ENCODE results near the gene DYSF.

The DYSF gene

DNA sequence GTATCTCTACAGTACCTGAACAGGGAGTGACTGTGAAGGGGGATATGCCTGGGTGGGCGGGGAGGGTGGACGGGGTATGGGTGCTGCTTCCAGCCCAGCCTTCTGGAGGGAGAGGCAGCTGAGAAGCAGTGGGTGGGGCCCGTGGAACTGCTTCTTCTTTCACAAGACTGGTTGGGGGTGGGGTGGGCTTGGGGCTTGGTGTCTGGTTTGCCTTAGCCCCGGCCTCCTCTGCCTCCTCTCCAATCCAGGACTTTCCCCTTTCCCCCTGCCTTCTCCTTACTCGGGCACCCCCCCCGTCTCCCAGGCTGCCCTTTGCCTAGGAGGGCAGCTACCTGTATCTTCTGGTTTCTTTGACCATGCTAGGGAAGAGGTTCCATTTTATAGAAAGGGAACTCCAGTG lies 233.4 kb downstream of the DYSF start:
- TF ChIP-seq, protein P1, sequence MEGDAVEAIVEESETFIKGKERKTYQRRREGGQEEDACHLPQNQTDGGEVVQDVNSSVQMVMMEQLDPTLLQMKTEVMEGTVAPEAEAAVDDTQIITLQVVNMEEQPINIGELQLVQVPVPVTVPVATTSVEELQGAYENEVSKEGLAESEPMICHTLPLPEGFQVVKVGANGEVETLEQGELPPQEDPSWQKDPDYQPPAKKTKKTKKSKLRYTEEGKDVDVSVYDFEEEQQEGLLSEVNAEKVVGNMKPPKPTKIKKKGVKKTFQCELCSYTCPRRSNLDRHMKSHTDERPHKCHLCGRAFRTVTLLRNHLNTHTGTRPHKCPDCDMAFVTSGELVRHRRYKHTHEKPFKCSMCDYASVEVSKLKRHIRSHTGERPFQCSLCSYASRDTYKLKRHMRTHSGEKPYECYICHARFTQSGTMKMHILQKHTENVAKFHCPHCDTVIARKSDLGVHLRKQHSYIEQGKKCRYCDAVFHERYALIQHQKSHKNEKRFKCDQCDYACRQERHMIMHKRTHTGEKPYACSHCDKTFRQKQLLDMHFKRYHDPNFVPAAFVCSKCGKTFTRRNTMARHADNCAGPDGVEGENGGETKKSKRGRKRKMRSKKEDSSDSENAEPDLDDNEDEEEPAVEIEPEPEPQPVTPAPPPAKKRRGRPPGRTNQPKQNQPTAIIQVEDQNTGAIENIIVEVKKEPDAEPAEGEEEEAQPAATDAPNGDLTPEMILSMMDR (IDR thresholded peaks at IDR 0.05; ENCODE audit: borderline replicate concordance, control extremely low read depth, extremely low read depth, insufficient read depth, missing control alignments) = no peak
- no peak for DNase-seq (ENCODE audit: low spot score)
- in situ Hi-C loops (cut with MboI; ENCODE audit: low sequenced_read_pairs, unreplicated experiment) = no loop called here

DNA sequence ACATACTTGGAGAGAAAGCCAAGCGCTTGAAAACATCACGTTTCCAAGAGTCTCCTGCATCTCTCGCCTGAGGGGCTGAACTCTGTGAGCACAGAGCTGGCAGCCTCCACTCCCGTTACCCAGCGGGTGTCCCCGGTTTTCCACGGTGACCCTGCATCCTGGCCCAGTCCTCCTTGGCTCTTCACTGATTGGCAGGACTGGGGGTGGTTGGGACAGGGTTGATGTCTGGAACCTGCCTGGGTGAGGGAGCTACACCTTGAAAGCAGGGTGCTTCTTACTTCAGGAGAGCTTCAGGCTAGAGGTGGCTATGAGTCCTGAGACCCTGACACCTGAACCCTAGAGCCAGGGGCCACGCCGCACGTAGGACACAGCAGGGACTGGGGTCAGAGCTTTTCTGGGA lies 234.1 kb downstream of the DYSF start:
- TF ChIP-seq, protein P1 (IDR thresholded peaks at IDR 0.05; ENCODE audit: borderline replicate concordance, control extremely low read depth, extremely low read depth, insufficient read depth, missing control alignments) = no peak
- DNase-seq (ENCODE audit: low spot score) = no peak
- in situ Hi-C loops (cut with MboI; ENCODE audit: low sequenced_read_pairs, unreplicated experiment) = no loop called here

DNA sequence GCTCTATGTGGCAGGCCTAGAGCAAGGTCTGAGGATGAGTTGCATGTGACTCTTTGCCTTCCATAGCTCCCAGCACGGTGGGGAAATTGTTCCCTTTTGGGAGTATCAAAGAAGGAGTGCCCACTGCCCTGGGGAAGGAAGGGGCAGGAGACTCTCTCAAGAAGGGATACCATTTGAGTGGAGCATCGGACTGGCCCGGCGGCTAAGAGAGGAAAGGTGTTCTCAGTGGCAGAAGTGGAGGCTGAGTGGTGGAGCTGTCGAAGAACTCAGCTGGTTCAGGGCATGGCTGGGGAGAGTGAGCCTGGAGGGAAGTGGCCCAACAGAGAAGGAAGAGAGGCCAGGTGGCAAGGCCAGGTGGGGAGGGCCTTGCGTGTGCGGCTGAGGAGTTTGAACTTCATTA lies 235.2 kb downstream of the DYSF start:
- in situ Hi-C loops (cut with MboI; ENCODE audit: low sequenced_read_pairs, unreplicated experiment) = no loop called here
- DNase-seq (ENCODE audit: low spot score) = no peak
- TF ChIP-seq, protein P1 (IDR thresholded peaks at IDR 0.05; ENCODE audit: borderline replicate concordance, control extremely low read depth, extremely low read depth, insufficient read depth, missing control alignments) = no peak

DNA sequence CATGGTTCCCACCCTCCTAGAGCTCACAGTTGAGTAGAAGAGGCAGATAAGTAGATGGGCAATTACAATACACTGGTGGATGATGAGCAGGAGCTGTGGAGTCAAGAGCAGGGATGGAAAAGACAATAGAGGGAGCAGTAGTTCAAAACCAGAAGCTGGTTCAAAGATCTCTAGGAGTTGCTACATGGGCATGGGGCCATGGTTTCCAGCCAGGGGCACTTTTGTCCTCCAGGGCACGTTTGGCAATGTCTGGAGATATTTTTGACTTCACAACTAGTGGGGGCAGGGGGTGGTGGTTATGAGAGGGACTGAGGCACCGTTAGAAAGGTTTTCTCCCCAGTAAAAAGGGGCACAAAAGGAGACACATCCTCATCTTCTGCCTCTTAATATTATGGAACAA lies 236.0 kb downstream of the DYSF start:
- TF ChIP-seq, protein P1 (IDR thresholded peaks at IDR 0.05; ENCODE audit: borderline replicate concordance, control extremely low read depth, extremely low read depth, insufficient read depth, missing control alignments) = no peak
- no peak for DNase-seq (ENCODE audit: low spot score)
- in situ Hi-C loops (cut with MboI; ENCODE audit: low sequenced_read_pairs, unreplicated experiment) = no loop called here

DNA sequence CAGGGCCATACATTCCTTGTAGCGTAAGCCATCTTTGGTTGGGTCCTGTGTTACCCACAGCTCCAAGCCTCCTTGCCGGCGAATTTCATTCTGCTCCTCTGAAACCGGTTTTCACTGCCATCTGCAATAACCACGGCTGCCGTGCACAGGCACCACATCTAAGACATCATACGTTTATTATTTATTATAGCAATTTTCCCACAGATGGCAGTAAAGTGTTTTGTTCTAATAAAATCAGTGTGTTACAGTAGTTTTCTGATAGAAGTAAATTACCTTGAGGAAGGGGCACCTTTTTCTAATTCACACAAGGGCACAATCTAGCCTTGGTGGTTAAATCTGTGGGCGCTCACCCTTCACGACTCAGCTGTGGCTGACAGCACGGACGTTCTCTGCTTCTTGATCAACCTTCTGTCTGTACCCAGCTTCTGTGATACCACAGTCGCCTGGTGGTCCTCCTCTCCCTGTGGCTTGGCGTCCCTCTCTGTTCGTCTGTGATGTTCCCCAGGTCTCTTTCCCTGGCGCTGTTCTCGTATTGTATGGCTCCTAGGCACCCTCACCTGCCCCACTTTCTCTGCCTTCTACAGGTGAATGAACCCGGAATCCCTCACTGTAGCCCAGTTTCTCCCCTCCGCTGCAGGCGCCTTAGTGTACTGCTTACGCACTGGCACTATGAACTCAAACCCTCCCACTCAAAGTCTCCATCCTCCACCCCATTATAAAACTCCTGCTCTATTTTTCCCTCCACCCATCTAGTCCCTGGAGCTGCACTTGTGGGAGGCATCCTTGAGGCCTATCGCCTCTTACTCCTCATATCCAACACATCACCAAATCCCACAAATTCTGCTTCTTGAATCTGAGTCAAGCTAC lies 236.8 kb downstream of the DYSF start:
- in situ Hi-C loops (cut with MboI; ENCODE audit: low sequenced_read_pairs, unreplicated experiment) = no loop called here
- TF ChIP-seq, protein P1 (IDR thresholded peaks at IDR 0.05; ENCODE audit: borderline replicate concordance, control extremely low read depth, extremely low read depth, insufficient read depth, missing control alignments) = no peak
- DNase-seq (ENCODE audit: low spot score) = no peak

DNA sequence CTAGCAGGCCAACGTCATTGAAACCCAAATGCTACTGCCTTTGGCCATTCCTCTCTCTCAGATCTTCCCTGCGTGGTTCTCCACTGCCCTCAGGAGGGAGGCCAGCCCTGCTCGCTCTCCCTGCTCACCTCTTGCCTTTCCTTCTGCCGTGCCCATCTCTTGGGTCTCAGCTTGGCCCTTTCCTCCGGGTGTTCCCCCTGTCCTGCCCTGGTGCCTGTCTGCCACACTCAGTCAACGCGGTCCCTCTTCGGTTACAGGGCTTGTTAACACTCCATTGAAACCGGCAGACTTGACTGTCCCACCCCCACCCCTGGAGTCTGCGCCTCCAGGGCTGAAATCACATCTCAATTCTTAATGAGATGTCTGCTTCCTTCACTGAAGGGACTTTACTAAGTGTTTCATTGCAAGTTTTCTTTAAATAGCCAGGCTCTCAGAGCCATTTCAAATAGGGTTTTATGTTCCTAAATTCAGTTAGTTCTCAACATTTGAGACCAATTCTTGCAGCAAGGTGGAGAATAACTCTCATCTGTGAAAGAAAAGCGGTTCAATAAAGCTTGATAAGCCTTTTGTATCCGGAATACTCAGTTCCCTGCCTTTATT lies 237.6 kb downstream of the DYSF start:
- in situ Hi-C loops (cut with MboI; ENCODE audit: low sequenced_read_pairs, unreplicated experiment) = no loop called here
- TF ChIP-seq, protein P1 (IDR thresholded peaks at IDR 0.05; ENCODE audit: borderline replicate concordance, control extremely low read depth, extremely low read depth, insufficient read depth, missing control alignments) = no peak
- DNase-seq (ENCODE audit: low spot score) = no peak

Measured in GM13976 (cell line).